Measurements from ENCODE around the gene GAPVD1. TPM values are rescaled to one million over a fixed set of nuclear protein-coding genes. Genes with fewer than 3 reads are reported as not detected.
A peak's percentile ranks its signal among the peaks of the same experiment; 100 is the strongest.

The GAPVD1 gene
- total and polyA plus RNA-seq, 12 donors = 6.9 to 40.0 (median 34.5) TPM

GRCh38 chr9:125410522-125410894 is 148.9 kb downstream of the GAPVD1 start:
- H3K27me3 ChIP-seq = peaks cover 0 to 10% (median 3%) of the 10 kb centered on the region in 7 donors
- no peak for ATAC-seq
- no peak for DNase-seq
- no peaks in the 10 kb centered on the region for H3K9me3 ChIP-seq
- TF ChIP-seq CTCF (IDR thresholded peaks at IDR 0.05) = no peak
- intact Hi-C loops (cut with DNase I) = loop anchor here in 3 of 10 donors (5.0 to 10.0 kb wide), 2 partner anchors 144 to 222 kb away; no protein-coding TSS in a partner anchor
- H3K27ac ChIP-seq = peak overlapping the region in 2 of 10 donors; percentile 60 to 81
- H3K4me3 ChIP-seq = peak overlapping the region in 3 of 10 donors; percentile 30 to 51 (median 35)
- peaks cover 0 to 13% (median 4%) of the 10 kb centered on the region in 9 donors for H3K4me1 ChIP-seq
- 92 to 98% methylated on average over 23 to 24 of the region's 24 CpGs for WGBS, 2 donors
- no peaks in the 10 kb centered on the region for H3K36me3 ChIP-seq

- no peak for DNase-seq
These were observed 149.6 kb downstream of the GAPVD1 start for GRCh38 chr9:125411171-125411756.

GRCh38 chr9:125412166-125412565 is 150.5 kb downstream of the GAPVD1 start:
- DNase-seq (no peak), ATAC-seq (no peak)
- whole genome bisulfite sequencing, 2 donors = 86 to 89% methylated on average over 10 of the region's 10 CpGs
- Histone ChIP-seq H3K27me3 (peaks cover 0 to 10% (median 3%) of the 10 kb centered on the region in 7 donors), H3K4me1 (peaks cover 0 to 13% (median 4%) of the 10 kb centered on the region in 9 donors), H3K27ac (no peak overlapping the region), H3K36me3 (no peaks in the 10 kb centered on the region), H3K4me3 (no peak overlapping the region), H3K9me3 (no peaks in the 10 kb centered on the region)
- no peak for TF ChIP-seq CTCF (IDR thresholded peaks at IDR 0.05)
- intact Hi-C loops (cut with DNase I) = loop anchor here in 3 of 10 donors (5.0 to 10.0 kb wide), 2 partner anchors 143 to 220 kb away; no protein-coding TSS in a partner anchor

More at GRCh38 chr9:125411171-125411756, 149.6 kb downstream of the GAPVD1 start:
- intact Hi-C loops (cut with DNase I) = loop anchor here in 3 of 10 donors (5.0 to 10.0 kb wide), 2 partner anchors 144 to 221 kb away; no protein-coding TSS in a partner anchor
- no peak for ATAC-seq
- WGBS, 2 donors = 75 to 80% methylated on average over 14 of the region's 14 CpGs
- TF ChIP-seq CTCF (IDR thresholded peaks at IDR 0.05) = no peak
- Histone ChIP-seq H3K36me3 (no peaks in the 10 kb centered on the region), H3K9me3 (no peaks in the 10 kb centered on the region), H3K27me3 (peaks cover 0 to 10% (median 3%) of the 10 kb centered on the region in 7 donors), H3K27ac (peak overlapping the region in 1 of 10 donors; percentile 81), H3K4me3 (peak overlapping the region in 2 of 10 donors; percentile 30 to 51), H3K4me1 (peaks cover 0 to 13% (median 4%) of the 10 kb centered on the region in 9 donors)

- Histone ChIP-seq H3K9me3 (no peaks in the 10 kb centered on the region), H3K36me3 (no peaks in the 10 kb centered on the region), H3K4me1 (peaks cover 0 to 3% (median 0%) of the 10 kb centered on the region in 9 donors), H3K4me3 (no peak overlapping the region), H3K27me3 (peaks cover 0 to 8% (median 0%) of the 10 kb centered on the region in 7 donors), H3K27ac (no peak overlapping the region)
- 94 to 98% methylated on average over 8 of the region's 8 CpGs for WGBS, 2 donors
- TF ChIP-seq CTCF (IDR thresholded peaks at IDR 0.05) = no peak
- no peak for ATAC-seq
- DNase-seq = no peak
- intact Hi-C loops (cut with DNase I) = loop anchor here in 3 of 10 donors (5.0 to 10.0 kb wide), 2 partner anchors 141 to 219 kb away; no protein-coding TSS in a partner anchor
These were observed 152.0 kb downstream of the GAPVD1 start for GRCh38 chr9:125413579-125413978.
